ENCODE data around the gene THBD. TPM values are rescaled to one million over a fixed set of nuclear protein-coding genes. Genes with fewer than 3 reads are reported as not detected.

Gene THBD
- total RNA-seq, 1 donor: 0.36 TPM

DNA sequence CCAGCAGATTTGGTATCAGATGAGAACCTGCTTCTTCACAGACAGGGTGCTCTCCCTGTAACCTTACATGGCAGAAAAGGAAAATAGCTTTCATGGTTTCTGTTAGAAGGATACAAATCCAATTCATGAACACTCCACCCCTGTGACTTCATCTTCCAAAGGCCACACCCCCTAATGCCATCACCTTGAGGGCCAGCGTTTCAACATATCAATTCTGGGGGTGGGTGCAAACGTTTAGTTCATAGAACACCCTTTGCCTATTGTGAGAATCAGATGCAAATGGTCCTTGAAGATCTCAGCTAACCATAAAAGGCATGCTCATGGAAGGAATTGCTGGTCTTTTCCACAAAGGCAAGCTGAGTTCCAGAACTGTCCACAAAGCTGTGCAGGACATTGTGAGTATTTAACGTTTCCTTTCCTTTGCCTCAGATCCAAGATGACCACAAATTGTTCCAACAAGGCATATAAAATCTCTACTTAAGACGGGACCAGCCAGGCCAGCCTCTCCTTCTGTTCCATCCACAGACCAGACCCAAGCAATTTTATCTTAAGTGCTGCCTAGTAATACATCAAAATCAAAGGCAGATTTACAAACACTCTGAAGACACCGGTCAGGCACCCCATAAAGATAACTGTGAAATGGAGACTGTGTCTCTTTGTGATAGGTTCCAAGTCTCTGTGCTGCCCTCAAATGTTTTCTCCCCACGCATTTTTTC is 49.1 kb downstream of the THBD start:
- Histone ChIP-seq H3K27me3 (ENCODE audit: insufficient read depth, low read length) (peaks cover 2% of the 10 kb centered on the region), H2AFZ (ENCODE audit: low read length) (no peak overlapping the region), H3K4me3 (ENCODE audit: insufficient read depth, low read length) (no peak overlapping the region), H3K79me2 (ENCODE audit: insufficient read depth, low read length) (no peaks in the 10 kb centered on the region), H3K36me3 (ENCODE audit: insufficient read depth, low read length) (no peaks in the 10 kb centered on the region), H3K27ac (ENCODE audit: low read depth, low read length) (no peak overlapping the region), H3K4me2 (ENCODE audit: insufficient read depth, low read length) (no peak overlapping the region), H3K4me1 (ENCODE audit: insufficient read depth, low read length) (no peaks in the 10 kb centered on the region), H3K9me3 (ENCODE audit: low read depth, low read length) (no peaks in the 10 kb centered on the region), H4K20me1 (ENCODE audit: insufficient read depth, low read length) (no peaks in the 10 kb centered on the region)
- TF ChIP-seq, protein P1, sequence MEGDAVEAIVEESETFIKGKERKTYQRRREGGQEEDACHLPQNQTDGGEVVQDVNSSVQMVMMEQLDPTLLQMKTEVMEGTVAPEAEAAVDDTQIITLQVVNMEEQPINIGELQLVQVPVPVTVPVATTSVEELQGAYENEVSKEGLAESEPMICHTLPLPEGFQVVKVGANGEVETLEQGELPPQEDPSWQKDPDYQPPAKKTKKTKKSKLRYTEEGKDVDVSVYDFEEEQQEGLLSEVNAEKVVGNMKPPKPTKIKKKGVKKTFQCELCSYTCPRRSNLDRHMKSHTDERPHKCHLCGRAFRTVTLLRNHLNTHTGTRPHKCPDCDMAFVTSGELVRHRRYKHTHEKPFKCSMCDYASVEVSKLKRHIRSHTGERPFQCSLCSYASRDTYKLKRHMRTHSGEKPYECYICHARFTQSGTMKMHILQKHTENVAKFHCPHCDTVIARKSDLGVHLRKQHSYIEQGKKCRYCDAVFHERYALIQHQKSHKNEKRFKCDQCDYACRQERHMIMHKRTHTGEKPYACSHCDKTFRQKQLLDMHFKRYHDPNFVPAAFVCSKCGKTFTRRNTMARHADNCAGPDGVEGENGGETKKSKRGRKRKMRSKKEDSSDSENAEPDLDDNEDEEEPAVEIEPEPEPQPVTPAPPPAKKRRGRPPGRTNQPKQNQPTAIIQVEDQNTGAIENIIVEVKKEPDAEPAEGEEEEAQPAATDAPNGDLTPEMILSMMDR (IDR thresholded peaks at IDR 0.05; ENCODE audit: extremely low read depth, low read depth, low read length): no peak
- no peak for DNase-seq (ENCODE audit: insufficient read length, low spot score, missing footprints)

DNA sequence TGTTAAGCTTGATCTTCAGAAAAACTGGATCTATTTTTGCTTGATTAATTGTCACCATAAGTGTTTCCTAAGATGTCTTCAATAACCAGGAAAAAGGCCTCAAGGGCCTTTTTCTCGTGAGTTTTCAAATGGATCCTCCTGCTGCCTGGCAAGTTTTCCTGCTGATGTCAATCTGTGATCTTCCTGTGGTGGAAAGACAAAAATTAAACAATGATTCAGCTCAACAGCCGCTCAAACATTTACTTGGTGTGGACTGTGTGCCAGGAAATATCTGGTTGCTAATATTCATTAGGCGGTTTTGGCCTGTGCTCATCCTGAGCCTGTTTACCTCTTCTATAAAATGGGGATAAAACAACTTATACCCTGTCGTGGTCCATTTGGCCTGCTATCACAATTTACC is 49.7 kb downstream of the THBD start:
- Histone ChIP-seq H3K27ac (ENCODE audit: low read depth, low read length) (no peak overlapping the region), H3K4me1 (ENCODE audit: insufficient read depth, low read length) (no peaks in the 10 kb centered on the region), H3K9me3 (ENCODE audit: low read depth, low read length) (no peaks in the 10 kb centered on the region), H2AFZ (ENCODE audit: low read length) (no peak overlapping the region), H4K20me1 (ENCODE audit: insufficient read depth, low read length) (no peaks in the 10 kb centered on the region), H3K79me2 (ENCODE audit: insufficient read depth, low read length) (no peaks in the 10 kb centered on the region), H3K4me2 (ENCODE audit: insufficient read depth, low read length) (no peak overlapping the region), H3K4me3 (ENCODE audit: insufficient read depth, low read length) (no peak overlapping the region), H3K36me3 (ENCODE audit: insufficient read depth, low read length) (no peaks in the 10 kb centered on the region), H3K27me3 (ENCODE audit: insufficient read depth, low read length) (peaks cover 2% of the 10 kb centered on the region)
- no peak for DNase-seq (ENCODE audit: insufficient read length, low spot score, missing footprints)
- TF ChIP-seq, protein P1 (IDR thresholded peaks at IDR 0.05; ENCODE audit: extremely low read depth, low read depth, low read length): no peak

DNA sequence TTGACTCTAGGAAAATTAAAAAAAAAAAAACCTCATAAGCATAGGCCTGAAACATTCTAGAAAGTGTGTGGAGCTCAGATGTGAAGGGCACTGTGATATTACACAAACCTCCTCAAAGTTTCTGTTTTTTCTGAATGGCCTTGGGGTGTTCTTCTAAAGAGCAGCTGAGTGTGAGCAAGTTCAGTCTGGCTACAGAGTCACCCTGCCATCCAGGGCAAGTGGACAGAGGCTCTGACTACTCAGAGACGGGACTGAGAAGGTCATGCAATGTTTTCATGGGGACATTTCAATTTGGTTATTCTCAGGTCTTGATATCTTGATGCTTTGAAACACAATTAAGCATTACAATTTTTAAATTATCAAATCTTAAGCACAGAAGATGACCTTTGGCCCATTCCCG is 51.0 kb downstream of the THBD start:
- Histone ChIP-seq H2AFZ (ENCODE audit: low read length) (no peak overlapping the region), H3K4me3 (ENCODE audit: insufficient read depth, low read length) (no peak overlapping the region), H3K27me3 (ENCODE audit: insufficient read depth, low read length) (no peaks in the 10 kb centered on the region), H3K27ac (ENCODE audit: low read depth, low read length) (no peak overlapping the region), H3K4me1 (ENCODE audit: insufficient read depth, low read length) (no peaks in the 10 kb centered on the region), H3K36me3 (ENCODE audit: insufficient read depth, low read length) (no peaks in the 10 kb centered on the region), H3K79me2 (ENCODE audit: insufficient read depth, low read length) (no peaks in the 10 kb centered on the region), H4K20me1 (ENCODE audit: insufficient read depth, low read length) (no peaks in the 10 kb centered on the region), H3K9me3 (ENCODE audit: low read depth, low read length) (no peaks in the 10 kb centered on the region), H3K4me2 (ENCODE audit: insufficient read depth, low read length) (no peak overlapping the region)
- DNase-seq (ENCODE audit: insufficient read length, low spot score, missing footprints): no peak
- TF ChIP-seq, protein P1 (IDR thresholded peaks at IDR 0.05; ENCODE audit: extremely low read depth, low read depth, low read length): no peak

DNA sequence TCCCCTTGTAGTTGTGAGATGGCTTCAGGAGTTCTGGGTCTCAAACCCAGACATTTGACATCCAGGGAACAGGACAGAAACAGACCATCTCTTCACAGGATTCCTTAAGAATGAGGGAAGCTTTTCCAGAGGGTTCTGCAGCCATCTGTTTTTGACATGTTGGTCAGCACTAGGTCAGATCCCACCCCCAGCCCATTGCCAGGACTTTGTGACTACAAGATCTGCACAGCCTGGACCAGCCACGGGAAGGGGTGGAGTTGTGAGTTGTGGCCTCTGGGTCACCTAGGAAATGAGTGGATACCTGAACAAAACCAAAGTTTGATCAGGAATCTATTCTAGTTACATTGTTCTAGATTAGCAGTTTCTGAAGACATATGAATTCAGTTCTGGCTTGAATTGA is 53.5 kb downstream of the THBD start:
- no peaks in the 10 kb centered on the region for H3K4me1 ChIP-seq (ENCODE audit: insufficient read depth, low read length)
- no peak for DNase-seq (ENCODE audit: insufficient read length, low spot score, missing footprints)
- no peak overlapping the region for H3K27ac ChIP-seq (ENCODE audit: low read depth, low read length)
- H4K20me1 ChIP-seq (ENCODE audit: insufficient read depth, low read length): no peaks in the 10 kb centered on the region
- H3K9me3 ChIP-seq (ENCODE audit: low read depth, low read length): no peaks in the 10 kb centered on the region
- no peaks in the 10 kb centered on the region for H3K36me3 ChIP-seq (ENCODE audit: insufficient read depth, low read length)
- H3K4me3 ChIP-seq (ENCODE audit: insufficient read depth, low read length): no peak overlapping the region
- no peaks in the 10 kb centered on the region for H3K79me2 ChIP-seq (ENCODE audit: insufficient read depth, low read length)
- TF ChIP-seq, protein P1 (IDR thresholded peaks at IDR 0.05; ENCODE audit: extremely low read depth, low read depth, low read length): no peak
- no peak overlapping the region for H2AFZ ChIP-seq (ENCODE audit: low read length)
- H3K27me3 ChIP-seq (ENCODE audit: insufficient read depth, low read length): no peaks in the 10 kb centered on the region
- H3K4me2 ChIP-seq (ENCODE audit: insufficient read depth, low read length): no peak overlapping the region

Other genes with a start within 250 kb of the THBD start
- gene SSTR4, start 14.4 kb downstream of the THBD start, total RNA-seq: not detected in 2 replicates
- gene CD93, start 36.7 kb upstream of the THBD start, total RNA-seq: not detected in 2 replicates